Activated gamma-delta T cell treated with anti-CD3 and anti-CD28 coated beads, Interleukin-2, amount 50 U/mL, for 16 hours (primary cell): ENCODE results near the gene ITGA11.

ENCODE experiments used
- DNase-seq: peaks from one replicate; pipeline ENCODE4 v3.0.0-alpha.2; 2020; ENCODE audit warnings: low read depth

Gene ITGA11

DNA sequence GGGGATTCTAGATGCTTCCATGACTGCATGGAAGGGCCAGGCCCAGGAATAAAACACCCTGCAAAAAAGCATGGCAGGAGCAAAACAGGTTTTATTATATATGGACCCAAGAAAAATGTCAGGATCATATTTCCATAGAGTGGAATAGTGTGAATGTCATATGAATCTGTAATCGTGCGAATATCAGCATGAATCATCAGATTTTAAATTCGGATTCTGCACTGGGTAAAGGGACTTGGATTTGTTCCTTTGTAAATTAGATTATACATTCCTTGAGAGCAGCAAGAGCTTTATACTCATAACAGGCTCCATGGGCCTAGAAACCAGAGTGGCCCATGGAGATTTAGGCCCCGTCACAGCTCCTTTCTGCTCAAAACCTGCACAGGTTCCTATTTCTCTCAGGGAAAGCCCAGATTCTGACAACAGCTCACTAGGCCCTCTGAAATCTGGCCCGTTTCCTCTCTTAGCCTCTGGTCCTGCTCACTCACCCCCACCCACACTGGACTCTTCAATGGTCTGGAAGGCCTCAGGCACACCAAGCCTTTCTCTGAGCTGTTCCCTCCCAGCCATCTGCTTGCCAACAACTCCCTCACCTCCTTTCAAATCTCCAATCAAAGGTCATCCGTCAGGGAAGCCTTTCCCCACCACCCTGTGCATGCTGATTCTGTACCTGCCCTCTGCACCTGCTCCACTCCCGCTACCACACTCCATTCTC, 78.4 kb downstream of the ITGA11 start:
- no peak for DNase-seq

DNA sequence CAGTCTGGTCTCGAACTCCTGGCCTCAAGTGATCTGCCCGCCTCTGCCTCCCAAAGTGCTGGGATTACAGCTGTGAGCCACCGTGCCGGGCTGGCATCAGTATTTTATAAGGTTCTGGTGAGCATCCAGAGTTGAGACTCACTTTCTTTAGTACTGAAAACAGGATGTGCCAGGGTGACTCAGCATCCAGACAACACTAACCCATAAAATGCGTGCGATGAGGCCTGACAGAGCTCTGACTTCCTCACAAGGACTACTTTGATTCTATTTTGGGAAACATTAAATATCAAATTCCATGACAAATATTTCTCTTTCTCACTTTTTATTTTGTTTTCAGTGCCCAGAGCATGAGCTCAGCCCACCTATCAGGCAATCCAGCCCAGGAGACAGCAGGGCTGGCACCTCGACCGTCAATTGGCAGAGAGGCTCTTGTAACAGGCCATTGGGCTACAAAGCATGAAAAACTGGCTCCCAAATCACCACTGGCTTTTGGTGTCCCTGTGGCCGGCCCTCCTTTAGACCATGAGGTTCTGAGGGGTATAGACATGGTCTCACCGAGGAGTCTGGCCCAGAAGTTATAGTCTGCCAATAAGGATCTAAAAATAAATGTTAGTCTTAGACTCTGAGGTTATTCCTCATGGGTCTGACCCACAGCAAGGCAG, 79.4 kb downstream of the ITGA11 start:
- peak; percentile 4 for DNase-seq

DNA sequence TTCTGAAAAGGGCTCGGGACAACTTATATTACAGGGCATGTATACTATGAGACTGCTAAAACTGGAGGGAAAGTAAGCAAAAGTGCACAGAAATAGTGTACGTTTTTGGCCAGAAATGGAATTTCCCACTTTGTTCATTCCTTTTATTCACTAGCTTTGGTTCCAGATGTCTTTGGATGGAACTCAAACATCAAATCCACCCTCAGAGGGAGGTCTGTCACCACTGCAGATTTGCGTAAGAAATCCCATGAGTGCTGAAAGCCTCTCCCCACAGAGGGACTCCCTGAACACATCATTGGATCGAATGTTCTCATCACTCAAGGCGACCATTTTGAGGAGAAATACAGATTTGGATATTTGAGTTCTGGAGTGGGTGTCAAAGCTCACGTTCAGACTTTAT, 82.8 kb downstream of the ITGA11 start:
- no peak for DNase-seq

DNA sequence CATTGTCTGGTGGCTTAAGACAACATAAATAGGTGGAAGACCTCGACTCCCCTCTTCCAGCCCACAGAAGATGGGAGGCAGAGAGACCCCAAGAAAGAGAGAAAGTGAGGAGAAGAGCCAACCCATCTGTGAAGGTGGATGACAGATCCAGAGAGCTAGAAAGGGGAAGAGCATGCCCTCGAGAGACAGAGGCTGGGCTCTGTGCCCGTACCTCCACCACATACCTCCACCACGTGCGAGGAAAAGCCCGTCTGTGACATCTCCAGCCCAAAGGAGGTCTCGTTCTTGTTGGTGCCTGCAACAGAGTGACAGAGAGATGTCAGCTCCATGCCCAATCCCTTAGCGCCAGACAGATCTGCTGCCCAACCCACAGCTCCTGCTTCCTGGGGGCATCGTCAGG, 83.4 kb downstream of the ITGA11 start:
- DNase-seq = no peak

DNA sequence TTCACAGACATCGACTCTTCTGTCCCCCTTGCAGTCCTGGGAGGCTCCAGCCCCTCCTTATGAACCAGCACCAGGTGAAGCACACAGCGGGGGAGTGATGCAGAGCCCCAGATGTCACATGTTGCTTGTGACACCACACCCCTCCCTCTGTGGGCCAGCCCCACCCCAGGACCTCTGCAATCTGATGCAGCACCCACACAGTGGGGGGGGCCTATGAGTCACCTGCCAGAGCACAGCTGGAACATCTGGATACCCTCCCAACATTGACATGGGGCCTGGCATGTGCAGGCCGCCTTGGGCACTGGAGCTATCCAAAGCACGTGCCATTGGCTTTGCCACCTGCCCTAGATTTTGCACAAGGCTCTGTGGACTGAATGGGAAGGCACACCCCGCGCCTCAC, 83.9 kb downstream of the ITGA11 start:
- DNase-seq = no peak

DNA sequence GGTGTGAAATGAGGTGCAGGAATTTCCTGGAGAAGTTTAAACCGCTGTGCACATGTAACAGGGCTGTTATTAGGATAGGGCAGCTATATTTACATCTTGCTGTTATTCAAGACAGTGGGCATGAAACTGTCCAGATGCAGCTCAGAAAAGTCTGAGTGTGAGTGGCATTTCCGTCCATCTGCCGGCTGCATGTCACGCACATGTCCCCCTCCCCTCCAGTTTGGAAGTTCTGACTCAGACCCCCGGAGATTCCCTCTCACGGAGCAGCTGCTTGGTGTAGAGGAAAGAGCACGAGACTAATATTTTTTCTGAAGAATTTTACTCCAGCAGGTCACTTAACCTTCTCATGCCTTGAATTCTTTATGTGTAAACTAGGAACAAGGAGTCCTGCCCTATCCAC, 84.6 kb downstream of the ITGA11 start:
- no peak for DNase-seq

DNA sequence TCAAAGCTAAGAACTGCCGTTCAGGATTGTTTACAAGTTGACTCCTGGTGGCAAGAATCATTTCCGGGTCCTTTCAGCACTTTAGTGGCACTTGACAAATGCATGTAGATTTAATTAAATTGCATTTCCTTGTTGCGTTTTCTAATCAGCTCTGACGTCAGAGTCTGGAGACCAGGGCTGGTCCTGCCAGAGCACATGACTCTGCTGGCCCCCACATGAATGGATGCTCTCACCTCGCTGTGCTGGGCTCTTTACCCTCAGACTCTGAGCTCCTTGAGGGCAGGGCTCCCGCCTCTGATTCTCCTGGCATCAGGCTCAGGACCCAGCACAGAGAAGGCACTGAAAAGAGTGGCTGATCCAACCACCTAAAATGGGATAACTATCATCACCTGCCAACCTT, 85.0 kb downstream of the ITGA11 start:
- DNase-seq = no peak

DNA sequence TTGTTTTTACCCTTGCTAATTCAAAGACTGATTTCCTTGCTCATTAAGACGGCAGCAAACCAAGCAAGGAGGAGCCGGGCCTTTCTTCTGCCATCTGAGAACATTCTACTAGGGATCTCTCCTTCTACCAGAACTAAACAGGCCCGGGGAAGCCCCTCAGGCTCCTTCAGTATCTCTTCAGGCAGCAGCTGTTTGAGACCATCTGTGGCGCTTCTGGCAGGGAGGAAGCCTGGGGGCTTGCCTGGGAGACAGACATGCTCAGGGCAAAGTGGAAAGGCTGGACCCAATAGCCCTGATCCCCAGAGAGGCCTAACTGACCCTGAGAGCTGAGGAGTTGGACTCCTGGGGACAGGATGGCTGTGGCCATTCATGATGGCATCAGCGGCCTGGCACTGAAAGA, 86.5 kb downstream of the ITGA11 start:
- DNase-seq = no peak

DNA sequence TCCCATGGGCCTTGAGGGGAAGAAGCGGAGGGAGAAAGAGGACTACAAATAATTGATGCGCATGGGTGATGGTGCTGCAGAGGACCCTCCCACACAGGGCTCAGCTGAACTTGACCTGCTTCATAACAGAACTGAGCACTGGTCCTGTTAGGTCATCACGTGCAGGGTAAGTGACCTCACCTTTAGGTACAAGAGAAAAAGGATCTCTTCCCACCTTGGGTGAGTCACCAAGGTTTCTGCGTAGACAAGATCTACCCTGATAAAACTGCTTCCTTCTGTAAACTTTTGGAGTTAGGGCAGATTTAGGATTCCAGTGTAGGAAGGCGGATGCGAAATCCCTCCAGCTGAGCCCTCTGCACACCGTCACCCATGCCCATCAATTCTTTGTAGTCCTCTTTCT, 87.4 kb downstream of the ITGA11 start:
- DNase-seq = no peak

DNA sequence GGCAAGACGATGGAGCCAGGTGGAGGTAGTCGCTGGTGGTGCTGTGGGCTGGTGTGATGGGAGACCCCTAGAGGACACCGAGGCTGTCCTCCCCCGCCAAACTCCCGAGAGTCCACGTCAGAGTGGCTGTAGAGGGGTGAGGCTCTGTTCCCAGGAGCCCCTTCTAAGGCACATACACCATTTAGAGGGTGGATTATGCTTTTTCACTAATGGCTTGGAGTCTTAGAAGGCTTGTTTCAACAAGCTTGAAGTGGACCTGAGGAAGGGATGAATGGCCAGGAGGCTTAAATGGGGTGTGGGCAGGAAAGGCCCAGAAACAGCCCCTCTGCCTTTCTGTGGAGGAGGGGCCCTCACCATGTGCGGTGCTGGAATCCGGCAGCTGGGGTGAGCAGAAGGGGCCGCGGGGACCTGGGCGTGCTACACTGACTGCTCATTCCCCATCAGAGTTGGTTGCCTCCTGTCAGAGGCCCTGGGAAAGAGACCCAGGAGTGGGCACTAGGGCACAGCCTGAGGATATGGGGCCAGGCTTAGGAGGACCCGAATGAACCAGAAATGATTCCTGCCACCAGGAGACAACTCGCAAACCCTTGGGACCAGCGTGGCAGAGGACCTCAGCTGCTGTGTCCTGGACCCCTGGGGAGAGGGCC, 88.3 kb downstream of the ITGA11 start:
- DNase-seq = no peak

DNA sequence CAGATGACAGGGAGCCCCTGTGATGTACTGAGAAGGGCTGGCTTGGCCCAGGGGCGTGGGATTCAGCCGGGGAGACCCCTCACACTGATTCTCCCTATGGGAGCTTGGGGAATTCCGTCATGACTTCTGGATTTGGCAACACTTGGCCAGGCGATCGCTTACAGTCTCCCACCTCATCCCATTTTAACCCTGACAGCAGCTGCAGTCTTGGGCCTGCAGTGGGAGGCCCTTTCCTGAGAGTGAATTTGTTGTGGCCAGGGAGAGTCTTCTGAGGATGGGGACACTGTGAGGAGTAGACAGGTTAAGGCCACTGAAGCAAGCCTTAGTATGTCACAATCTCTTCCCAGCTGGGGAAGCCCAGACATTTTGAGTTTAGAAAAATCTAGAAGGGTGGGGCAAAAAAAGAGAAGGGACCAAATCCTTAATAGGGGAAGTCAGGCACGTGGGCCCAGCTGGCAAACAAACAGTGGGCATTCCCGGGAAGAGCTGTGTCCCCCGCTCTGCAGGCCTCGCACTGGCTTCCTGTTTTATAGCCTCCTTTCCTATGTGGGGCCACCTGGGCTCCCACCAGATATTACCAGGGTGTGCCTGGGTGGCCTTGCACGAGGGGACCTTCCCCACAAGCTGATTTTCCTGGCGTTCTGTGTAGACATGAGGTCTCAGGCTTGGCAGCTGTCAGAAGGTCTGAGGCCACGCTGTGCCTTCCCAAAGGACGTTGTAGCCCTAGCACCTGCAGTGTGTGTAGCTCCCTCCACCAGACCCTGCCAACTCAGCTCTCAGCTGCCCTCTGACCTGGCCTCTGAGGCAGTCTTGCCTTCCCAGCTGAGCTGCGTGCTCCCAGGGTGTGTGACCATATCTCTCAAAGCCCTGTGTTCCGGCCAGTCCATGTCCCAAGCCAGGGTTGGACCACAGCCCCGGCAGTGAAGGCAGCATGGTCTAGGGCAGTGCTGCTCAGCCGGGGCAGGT, 89.9 kb downstream of the ITGA11 start:
- DNase-seq = no peak

DNA sequence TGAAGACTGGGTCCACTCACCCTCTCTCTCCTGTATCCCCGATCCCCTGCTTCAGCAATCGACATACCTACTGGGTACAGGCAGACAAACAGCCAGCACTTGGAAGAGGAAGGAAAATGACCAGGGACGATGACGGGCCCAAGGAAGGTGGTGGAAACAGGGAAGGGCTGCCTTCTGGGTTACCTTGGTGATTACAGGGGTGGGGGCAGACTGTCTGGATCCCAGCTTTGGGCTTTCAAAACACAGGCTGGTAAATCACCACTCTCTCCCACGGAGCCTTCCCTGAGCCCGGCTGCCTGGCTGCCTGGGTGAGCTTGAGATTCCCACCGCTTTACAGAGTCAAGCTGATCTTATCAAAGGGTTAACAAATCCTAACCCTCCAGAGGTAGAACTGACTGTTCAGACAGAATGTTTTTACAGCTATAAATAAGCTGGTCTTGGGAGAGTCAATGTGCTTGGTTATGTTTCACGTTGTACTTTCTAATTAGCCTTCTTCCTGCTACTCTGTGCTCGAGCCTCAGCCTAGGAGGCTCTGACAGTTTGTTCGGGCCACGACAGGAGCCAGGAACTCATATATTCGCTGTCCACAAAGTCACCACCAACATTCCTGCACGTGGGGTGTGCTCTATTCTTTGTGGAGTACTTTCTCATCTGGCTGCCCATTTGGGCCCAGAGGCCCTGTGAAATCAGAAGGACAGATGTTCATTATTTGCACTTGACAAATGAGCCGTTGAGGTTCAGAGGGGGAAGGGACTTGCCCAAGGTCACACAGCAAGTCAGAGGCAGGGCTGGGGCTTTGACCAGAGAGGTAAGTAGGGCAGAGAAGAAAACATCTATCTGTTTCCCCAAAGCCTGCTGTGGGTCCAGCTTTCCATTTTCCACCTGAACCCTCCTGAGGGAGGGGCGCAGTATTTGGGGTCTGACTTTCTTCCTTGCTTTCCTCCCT, 91.0 kb downstream of the ITGA11 start:
- DNase-seq = no peak

DNA sequence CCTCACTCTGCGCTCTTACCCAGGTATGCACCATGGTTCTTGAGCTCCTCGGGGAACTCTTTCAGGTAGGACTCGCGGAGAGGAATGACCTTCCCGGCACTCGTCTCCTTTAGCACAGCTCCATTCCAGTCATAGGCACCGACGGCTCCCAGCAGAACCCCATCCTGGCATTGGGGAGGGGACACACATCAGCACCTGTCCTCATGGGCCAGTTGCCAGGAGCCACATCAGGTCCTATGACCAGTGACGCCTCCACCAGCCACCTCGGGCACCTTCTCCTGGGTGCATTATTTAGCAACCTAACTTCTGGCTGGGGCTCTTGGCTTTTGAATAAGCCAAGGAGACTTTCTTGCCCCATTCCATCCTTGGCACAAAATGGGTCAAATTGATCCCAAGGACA, 92.5 kb downstream of the ITGA11 start:
- DNase-seq = no peak

DNA sequence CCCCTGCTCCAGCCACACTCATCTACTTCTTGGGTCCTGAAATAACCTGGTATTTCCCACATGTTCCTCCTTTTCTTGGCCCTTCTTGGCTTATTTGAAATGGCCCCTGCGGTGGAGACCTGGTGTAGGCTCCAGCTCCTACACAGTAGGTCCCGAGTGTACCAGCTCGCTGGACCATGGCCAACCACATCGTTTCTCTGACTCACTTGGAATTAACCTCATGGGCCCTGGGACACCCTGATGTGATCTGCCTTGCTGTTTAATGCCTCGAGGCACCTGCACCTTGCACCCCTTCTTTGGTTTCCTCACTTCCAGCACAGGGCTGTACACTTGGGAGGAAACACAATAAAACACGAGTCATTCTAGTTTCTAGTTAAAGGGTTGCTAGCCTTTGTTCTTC, 94.1 kb downstream of the ITGA11 start:
- DNase-seq = no peak

DNA sequence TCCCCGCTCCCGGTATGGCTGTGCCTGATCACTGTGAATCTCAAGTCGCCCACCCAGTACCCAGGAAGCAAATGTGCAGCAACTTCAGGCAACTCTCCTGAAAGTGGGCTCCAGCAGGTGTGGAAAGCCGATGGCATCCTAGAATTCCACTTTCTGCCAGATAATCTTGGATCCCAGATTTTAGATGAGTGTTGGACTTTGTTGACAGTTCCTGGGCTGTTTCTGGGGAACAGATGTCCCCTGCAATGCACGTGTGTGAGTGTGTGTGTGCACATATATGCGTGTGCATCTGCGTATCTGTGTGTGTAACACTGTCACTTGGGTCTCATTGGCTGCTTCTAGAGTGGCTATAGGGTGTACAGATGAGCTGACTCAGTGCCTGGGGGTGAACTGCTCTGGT, 95.4 kb downstream of the ITGA11 start:
- no peak for DNase-seq

DNA sequence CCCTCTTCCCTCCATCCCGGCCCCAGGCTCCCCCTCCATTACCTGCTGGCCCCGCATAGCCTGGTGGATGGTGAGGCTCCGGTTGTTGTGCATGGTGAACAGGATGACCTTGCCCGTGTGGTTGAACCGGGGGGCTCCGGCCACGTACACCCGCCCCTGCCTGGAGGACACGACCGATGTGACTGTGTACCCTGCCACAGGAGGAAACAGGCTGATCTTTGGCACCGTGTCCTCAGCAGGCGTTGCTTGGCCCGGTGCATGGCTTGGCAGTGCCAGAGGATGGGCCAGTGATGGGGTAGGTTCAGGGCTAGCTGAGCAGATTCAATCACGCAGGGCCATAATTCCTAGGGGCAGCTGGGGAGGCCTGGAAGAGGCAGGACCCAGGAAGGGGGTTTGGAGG, 96.3 kb downstream of the ITGA11 start:
- DNase-seq = no peak

DNA sequence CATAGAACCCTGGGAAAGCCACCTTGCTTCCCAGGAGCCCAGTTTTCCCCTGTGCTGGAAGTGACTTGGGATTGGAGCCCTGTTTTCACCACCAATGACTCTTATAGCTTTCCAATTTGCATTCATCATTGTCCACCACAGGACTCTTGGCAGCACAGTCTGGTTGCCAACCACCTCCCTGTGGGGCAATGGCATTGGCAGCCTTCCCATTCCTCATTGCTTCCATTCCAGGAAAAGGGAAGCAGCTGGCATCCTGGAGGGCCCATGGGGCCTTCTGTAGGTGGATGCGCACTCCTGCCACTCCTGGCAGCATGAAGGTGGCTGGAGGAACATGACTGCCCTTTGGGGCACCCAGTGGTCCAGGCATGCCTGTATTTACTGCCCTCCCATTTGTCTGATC, 96.7 kb downstream of the ITGA11 start:
- DNase-seq = no peak

DNA sequence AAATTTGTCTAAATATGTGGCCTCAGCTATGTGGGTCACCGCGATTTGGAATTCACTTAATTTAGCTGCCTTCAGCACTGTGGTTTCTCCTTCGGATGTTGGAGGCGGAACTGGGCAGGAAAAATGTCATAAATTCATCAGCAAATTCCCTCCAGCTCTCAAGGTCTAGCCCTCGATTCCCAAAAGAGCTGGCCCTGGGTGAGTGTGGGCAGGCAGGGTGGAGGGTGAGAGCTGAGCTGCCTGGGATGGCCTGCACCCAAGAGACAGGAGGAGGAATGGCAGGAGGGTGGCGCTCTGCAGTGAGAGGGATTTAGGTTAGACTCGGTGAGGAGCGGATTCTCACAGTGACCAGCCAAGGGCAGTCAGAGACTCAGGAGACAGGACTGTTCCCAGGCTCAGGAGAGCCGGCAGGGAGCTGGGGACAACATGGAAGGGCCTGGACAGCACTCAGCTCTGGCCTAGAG, 97.3 kb downstream of the ITGA11 start:
- DNase-seq = no peak

DNA sequence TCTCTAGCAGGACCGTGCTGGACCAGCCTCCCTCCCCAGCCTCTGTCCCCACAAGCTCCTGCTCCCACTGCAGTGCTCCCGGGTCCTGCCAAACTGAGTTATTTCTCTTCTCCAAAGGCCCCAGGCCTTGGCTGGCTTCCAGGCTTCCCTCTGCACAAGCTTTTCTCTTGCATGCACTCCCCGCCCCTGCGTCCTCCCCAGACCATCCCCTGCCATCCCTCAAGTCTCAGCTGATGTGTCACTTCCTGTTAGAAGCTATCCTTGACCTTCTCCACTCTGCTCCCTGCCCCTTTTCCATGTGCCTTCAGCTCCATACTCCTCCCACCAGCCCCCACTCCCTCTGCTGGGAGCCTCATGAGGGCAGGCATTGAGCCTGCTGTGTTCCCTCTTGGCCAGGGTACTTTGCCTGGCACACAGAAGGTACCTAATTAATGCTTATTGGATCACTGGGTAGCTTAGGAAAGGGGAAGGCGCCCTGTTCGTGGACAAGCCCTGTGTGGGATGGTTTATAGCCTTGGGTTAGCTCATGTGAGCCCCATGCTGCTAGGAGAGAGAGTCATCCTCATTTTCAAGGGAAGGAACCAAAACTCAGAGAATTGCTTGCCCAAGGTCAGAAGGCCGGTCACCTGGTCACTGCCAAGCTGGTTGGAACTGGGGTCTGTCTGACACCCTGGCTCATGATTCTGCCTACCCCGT, 98.0 kb downstream of the ITGA11 start:
- DNase-seq = no peak

DNA sequence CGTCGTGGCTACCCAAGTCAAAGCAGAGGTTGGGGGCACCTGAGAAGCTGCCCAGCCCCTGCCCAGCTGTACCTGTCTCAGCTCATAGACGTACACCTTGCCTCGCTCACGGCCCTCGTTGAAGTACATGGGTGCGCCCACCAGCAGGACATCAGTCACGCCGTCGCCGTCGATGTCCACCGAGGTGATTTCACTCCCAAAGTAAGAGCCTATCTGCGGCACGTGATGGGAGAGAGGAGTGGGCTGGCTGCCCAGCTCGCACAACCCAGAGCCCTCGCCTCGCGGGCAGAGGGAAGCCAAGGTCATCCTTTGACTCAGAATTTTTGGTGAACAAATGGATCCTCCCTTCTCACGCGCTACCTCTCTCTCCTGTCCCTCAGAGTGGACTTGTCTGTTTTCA, 99.7 kb downstream of the ITGA11 start:
- no peak for DNase-seq

DNA sequence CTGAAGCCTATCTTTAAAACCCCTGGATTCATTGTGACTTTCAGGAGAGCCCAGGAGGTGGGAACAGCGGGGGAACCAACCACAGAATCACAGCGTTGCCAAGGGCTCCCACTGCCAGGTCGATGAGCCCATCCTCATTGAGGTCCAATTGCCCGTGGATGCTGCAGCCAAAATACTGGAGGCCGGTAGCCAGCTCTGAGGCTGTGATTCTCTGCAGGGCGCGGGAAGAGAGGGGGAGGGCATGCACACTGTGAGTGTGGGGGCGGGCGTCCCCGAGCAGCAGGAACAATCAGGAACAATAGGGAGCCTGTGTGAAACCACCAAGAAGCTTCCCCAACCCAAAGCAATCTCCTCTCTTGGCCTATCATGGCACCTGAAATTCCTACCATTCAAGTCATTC, 101.1 kb downstream of the ITGA11 start:
- DNase-seq = no peak
